Vagina (tissue), 2 donors: Measurements from ENCODE around the gene CDH13. TPM values are rescaled to one million over a fixed set of nuclear protein-coding genes. Genes with fewer than 3 reads are reported as not detected.

Source experiments
- DNase-seq, 2 donors: peaks; one replicate each; pipeline ENCODE4 v3.0.0-alpha.2; 2017; ENCODE audit errors: extremely low spot score in 2 of 2
- H3K27ac ChIP-seq: fragments of 200-600 bp; sonication (generic); one replicate; pipeline ENCODE4 v1.5.1; 2019
- H3K27me3 ChIP-seq: fragments of 200-600 bp; sonication (generic); one replicate; pipeline ENCODE4 v1.5.1; 2019
- H3K36me3 ChIP-seq, 2 donors: fragments of 200-600 bp; sonication (generic); one replicate each; pipeline ENCODE4 v1.5.1; 2017 to 2019
- H3K4me1 ChIP-seq: fragments of 200-600 bp; sonication (generic); one replicate; pipeline ENCODE4 v1.5.1; 2019
- H3K4me3 ChIP-seq, 2 donors: fragments of 200-600 bp; sonication (generic); 1 replicate in 1 of 2; 2 replicates in 1 of 2; pipeline ENCODE4 v1.5.1; 2016 to 2019
- H3K9me3 ChIP-seq: fragments of 200-600 bp; sonication (generic); one replicate; pipeline ENCODE4 v1.5.1; 2019
- POLR2A ChIP-seq, 2 donors: fragments of 450-650 bp; IDR thresholded peaks; one replicate each; pipeline ENCODE4 v1.6.1; 2017; ENCODE audit warnings: antibody characterized with exemption in 2 of 2, mild to moderate bottlenecking in 2 of 2, moderate library complexity in 2 of 2
- POLR2AphosphoS5 ChIP-seq, 2 donors: sonication (generic); formaldehyde crosslinking; IDR thresholded peaks; one replicate each; pipeline ENCODE4 v1.9.0; 2017; ENCODE audit warnings: antibody characterized with exemption in 2 of 2, mild to moderate bottlenecking in 2 of 2, low read depth in 1 of 2; ENCODE audit not compliant: insufficient read depth in 1 of 2
- intact Hi-C: fragments of 100-400 bp; cut with DNase I; formaldehyde crosslinking; loops from one replicate; pipeline ENCODE4 v1.15.1; 2023
- total RNA-seq: library from RNA; depleted of rRNA; stranded (reverse); fragments of >200 nt; gene quantifications from one replicate; pipeline ENCODE4 v1.2.3, GENCODE V29; 2016
- TF ChIP-seq, protein P1 (sequence below), 3 experiments: fragments of 450-650 bp in 2 of 3; fragments of 200-600 bp in 1 of 3; sonication (generic) in 1 of 3; IDR thresholded peaks; one replicate each; pipeline ENCODE4 v1.5.1; 2017 to 2019; ENCODE audit warnings: antibody characterized with exemption in 3 of 3, mild to moderate bottlenecking in 2 of 3, moderate library complexity in 2 of 3

The CDH13 gene
- total RNA-seq, 1 donor from 2014 or later = 123 TPM

GRCh38 chr16:82767198-82767597 lies 140.4 kb downstream of the CDH13 start:
- Histone ChIP-seq H3K27me3 (no peaks in the 10 kb centered on the region), H3K36me3 (no peaks in the 10 kb centered on the region), H3K27ac (no peak overlapping the region), H3K9me3 (no peaks in the 10 kb centered on the region), H3K4me3 (no peak overlapping the region), H3K4me1 (peaks cover 3% of the 10 kb centered on the region)
- intact Hi-C loops = no loop called here
- TF ChIP-seq POLR2A (IDR thresholded peaks at IDR 0.05) = no peak
- TF ChIP-seq POLR2AphosphoS5 (IDR thresholded peaks at IDR 0.05; ENCODE audit: insufficient read depth in 1 of 2, low read depth in 1 of 2) = no peak
- TF ChIP-seq, protein P1, sequence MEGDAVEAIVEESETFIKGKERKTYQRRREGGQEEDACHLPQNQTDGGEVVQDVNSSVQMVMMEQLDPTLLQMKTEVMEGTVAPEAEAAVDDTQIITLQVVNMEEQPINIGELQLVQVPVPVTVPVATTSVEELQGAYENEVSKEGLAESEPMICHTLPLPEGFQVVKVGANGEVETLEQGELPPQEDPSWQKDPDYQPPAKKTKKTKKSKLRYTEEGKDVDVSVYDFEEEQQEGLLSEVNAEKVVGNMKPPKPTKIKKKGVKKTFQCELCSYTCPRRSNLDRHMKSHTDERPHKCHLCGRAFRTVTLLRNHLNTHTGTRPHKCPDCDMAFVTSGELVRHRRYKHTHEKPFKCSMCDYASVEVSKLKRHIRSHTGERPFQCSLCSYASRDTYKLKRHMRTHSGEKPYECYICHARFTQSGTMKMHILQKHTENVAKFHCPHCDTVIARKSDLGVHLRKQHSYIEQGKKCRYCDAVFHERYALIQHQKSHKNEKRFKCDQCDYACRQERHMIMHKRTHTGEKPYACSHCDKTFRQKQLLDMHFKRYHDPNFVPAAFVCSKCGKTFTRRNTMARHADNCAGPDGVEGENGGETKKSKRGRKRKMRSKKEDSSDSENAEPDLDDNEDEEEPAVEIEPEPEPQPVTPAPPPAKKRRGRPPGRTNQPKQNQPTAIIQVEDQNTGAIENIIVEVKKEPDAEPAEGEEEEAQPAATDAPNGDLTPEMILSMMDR (IDR thresholded peaks at IDR 0.05) = no peak
- DNase-seq = no peak

DNA sequence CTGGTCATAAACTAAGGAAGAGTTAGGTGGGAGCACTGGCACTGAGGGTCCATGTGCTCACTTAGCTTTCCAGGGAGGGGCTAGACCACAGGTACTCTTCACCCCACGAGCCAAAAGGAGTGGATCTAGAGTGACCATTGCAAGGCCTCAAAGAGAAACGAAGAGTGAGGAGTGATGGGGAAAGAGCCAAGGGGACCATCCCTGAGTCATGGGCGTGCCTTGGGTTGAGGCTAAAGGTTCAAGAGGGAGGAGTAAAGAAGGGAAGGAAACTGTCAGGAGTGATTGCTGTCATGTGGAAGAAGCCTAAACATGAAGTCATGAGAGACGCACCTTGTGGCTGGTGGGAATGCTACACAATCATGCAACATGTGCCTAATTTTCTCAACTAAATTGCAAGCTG lies 141.0 kb downstream of the CDH13 start:
- H3K27ac ChIP-seq = no peak overlapping the region
- H3K9me3 ChIP-seq = no peaks in the 10 kb centered on the region
- no peak for DNase-seq
- H3K4me1 ChIP-seq = no peaks in the 10 kb centered on the region
- H3K27me3 ChIP-seq = no peaks in the 10 kb centered on the region
- no peaks in the 10 kb centered on the region for H3K36me3 ChIP-seq
- no peak overlapping the region for H3K4me3 ChIP-seq
- intact Hi-C loops = no loop called here
- TF ChIP-seq POLR2AphosphoS5 (IDR thresholded peaks at IDR 0.05; ENCODE audit: insufficient read depth in 1 of 2, low read depth in 1 of 2) (no peak), POLR2A (IDR thresholded peaks at IDR 0.05) (no peak)
- TF ChIP-seq, protein P1 (IDR thresholded peaks at IDR 0.05) = no peak

DNA sequence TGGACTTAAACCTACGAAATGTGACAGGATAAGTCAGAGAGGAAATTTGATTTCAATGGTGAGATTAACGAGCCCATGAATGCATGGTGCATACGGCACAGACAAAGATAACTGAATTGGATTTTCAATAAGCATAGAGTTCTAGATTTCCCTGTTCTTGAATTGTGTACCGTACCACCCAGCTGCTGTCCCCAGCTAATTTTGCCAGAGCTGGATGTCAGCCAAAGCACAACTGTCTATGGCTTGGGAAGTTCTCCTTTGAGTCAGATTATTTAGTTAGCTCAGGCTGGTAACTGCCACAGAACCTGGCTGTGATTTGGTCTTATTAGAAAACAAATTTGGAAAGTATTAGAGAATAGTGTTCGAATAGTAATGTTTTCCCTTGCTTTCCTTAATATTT lies 143.1 kb downstream of the CDH13 start:
- DNase-seq = no peak
- intact Hi-C loops = no loop called here
- no peaks in the 10 kb centered on the region for H3K36me3 ChIP-seq
- no peaks in the 10 kb centered on the region for H3K4me1 ChIP-seq
- TF ChIP-seq POLR2A (IDR thresholded peaks at IDR 0.05) (no peak), POLR2AphosphoS5 (IDR thresholded peaks at IDR 0.05; ENCODE audit: insufficient read depth in 1 of 2, low read depth in 1 of 2) (no peak)
- TF ChIP-seq, protein P1 (IDR thresholded peaks at IDR 0.05) = no peak
- no peak overlapping the region for H3K27ac ChIP-seq
- H3K4me3 ChIP-seq = no peak overlapping the region
- H3K27me3 ChIP-seq = no peaks in the 10 kb centered on the region
- no peaks in the 10 kb centered on the region for H3K9me3 ChIP-seq

DNA sequence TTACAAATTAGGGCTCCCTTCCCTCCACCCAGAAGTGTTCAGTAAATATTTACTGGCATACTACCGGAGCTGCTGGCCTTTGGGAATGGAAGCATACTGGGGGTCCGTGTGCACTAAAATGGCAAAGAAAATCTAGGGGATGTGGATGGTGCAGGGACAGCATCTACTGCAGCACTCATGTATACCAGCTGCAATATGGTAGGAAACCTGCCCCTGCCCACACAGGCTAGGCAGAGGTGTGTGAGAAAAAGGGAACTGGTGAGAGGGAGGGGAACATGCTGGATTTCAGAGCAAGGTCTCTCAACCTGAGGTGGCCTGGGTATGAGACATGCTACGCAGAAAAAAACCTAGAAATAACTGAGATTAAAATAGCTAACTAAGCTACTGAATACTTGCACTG lies 145.4 kb downstream of the CDH13 start:
- Histone ChIP-seq H3K27ac (no peak overlapping the region), H3K4me3 (no peak overlapping the region), H3K4me1 (no peaks in the 10 kb centered on the region), H3K27me3 (no peaks in the 10 kb centered on the region), H3K9me3 (no peaks in the 10 kb centered on the region), H3K36me3 (no peaks in the 10 kb centered on the region)
- TF ChIP-seq POLR2AphosphoS5 (IDR thresholded peaks at IDR 0.05; ENCODE audit: insufficient read depth in 1 of 2, low read depth in 1 of 2) (no peak), POLR2A (IDR thresholded peaks at IDR 0.05) (no peak)
- TF ChIP-seq, protein P1 (IDR thresholded peaks at IDR 0.05) = no peak
- DNase-seq = no peak
- intact Hi-C loops = no loop called here

DNA sequence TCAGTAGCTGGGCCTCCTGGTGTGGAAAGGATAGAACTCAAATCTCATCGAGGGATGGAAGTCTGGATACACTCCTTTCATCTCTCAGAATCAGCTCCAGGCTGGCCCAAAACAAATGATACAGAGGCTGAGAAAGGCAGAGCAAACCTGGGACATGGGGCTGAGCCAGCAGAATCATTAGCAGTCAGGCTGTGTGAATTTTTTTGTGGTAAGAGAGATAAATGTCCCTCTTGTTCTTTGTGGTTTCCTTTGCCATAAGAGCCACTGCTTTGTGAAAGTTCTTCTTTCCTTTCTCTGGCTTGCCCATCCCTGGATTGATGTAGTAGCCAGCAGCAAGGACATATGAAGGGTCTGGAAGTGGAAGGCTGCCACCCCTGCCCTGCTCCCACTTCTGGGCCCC lies 146.2 kb downstream of the CDH13 start:
- no peaks in the 10 kb centered on the region for H3K9me3 ChIP-seq
- no peaks in the 10 kb centered on the region for H3K36me3 ChIP-seq
- no peak overlapping the region for H3K27ac ChIP-seq
- no peaks in the 10 kb centered on the region for H3K27me3 ChIP-seq
- H3K4me1 ChIP-seq = no peaks in the 10 kb centered on the region
- no peak for TF ChIP-seq POLR2A (IDR thresholded peaks at IDR 0.05)
- TF ChIP-seq, protein P1 (IDR thresholded peaks at IDR 0.05) = no peak
- no peak for TF ChIP-seq POLR2AphosphoS5 (IDR thresholded peaks at IDR 0.05; ENCODE audit: insufficient read depth in 1 of 2, low read depth in 1 of 2)
- intact Hi-C loops = no loop called here
- no peak for DNase-seq
- no peak overlapping the region for H3K4me3 ChIP-seq
